ENCODE results near the gene CARHSP1. TPM values are rescaled to one million over a fixed set of nuclear protein-coding genes. Genes with fewer than 3 reads are reported as not detected.
"Not testable (repeated sequence)": the region's sequence is repeated elsewhere in the genome, so short reads cannot be mapped to it uniquely, and the experiment has no call there.

Gene CARHSP1
- total and polyA plus RNA-seq, 7 experiments from 2014 or later: 24.9 to 123 (median 39.2) TPM

- Histone ChIP-seq H3K27ac (ENCODE audit: low read depth, low read length) (no peak overlapping the region), H3K36me3 (ENCODE audit: control insufficient read depth in 2 of 3, insufficient read depth in 3 of 3, low read length in 3 of 3) (no peaks in the 10 kb centered on the region), H3K27me3 (ENCODE audit: control insufficient read depth in 2 of 2, insufficient read depth in 2 of 2, low read length in 2 of 2) (no peaks in the 10 kb centered on the region), H3K9me3 (ENCODE audit: control insufficient read depth in 2 of 3, low read length in 3 of 3) (no peaks in the 10 kb centered on the region), H3K4me3 (ENCODE audit: low read length) (no peak overlapping the region), H3K4me1 (ENCODE audit: control insufficient read depth in 2 of 2, insufficient read depth in 2 of 2, low read length in 2 of 2) (no peaks in the 10 kb centered on the region)
- POLR2A ChIA-PET: no interaction called here
- Mint-ChIP-seq H3K27ac (no peak overlapping the region), H3K9me3 (no peaks in the 10 kb centered on the region), H3K4me1 (peaks cover 9 to 19% (median 12%) of the 10 kb centered on the region in 7 donors), H3K4me3 (no peak overlapping the region), H3K36me3 (peaks cover 0 to 4% (median 0%) of the 10 kb centered on the region in 5 donors), H3K27me3 (peaks cover 0 to 10% (median 7%) of the 10 kb centered on the region in 5 donors)
- CTCF ChIA-PET: interaction anchor here (0.6 to 1.4 kb wide), 4 partner anchors 27 to 221 kb away, joined by 3 read pairs; no protein-coding TSS in a partner anchor
- intact Hi-C loops (cut with micrococcal nuclease): no loop called here
- DNase-seq (no peak), ATAC-seq (no peak)
Observed at GRCh38 chr16:8882725-8883377, 14.0 kb upstream of the CARHSP1 start.

GRCh38 chr16:8882041-8882617 lies 13.3 kb upstream of the CARHSP1 start, which contains the start of gene LITAFD:
Gene LITAFD, plus strand, starts transcription at chr16:8882351. Its CDS starts 2,005 bp downstream, at chr16:8884356.
- no peak within 1 kb of the TSS for H3K27ac ChIP-seq (ENCODE audit: low read depth, low read length)
- no peaks in the 10 kb centered on the region for H3K9me3 ChIP-seq (ENCODE audit: control insufficient read depth in 2 of 3, low read length in 3 of 3)
- H3K27me3 ChIP-seq (ENCODE audit: control insufficient read depth in 2 of 2, insufficient read depth in 2 of 2, low read length in 2 of 2): no peaks in the 10 kb centered on the region
- no peaks in the 10 kb centered on the region for H3K9me3 Mint-ChIP-seq
- ChIA-PET POLR2A (no interaction called here), CTCF (interaction anchor here (0.6 to 3.2 kb wide), 5 partner anchors 59 to 314 kb away, joined by 3 to 26 read pairs (median 3); no protein-coding TSS in a partner anchor)
- H3K36me3 ChIP-seq (ENCODE audit: control insufficient read depth in 2 of 3, insufficient read depth in 3 of 3, low read length in 3 of 3): no peaks in the 10 kb centered on the region
- ATAC-seq (no peak), DNase-seq (no peak)
- H3K4me1 ChIP-seq (ENCODE audit: control insufficient read depth in 2 of 2, insufficient read depth in 2 of 2, low read length in 2 of 2): no peaks in the 10 kb centered on the region
- H3K4me1 Mint-ChIP-seq: peaks cover 9 to 18% (median 13%) of the 10 kb centered on the region in 7 donors
- intact Hi-C loops (cut with micrococcal nuclease): no loop called here
- no peak within 1 kb of the TSS for H3K4me3 ChIP-seq (ENCODE audit: low read length)
- peak within 1 kb of the TSS in 1 of 9 donors; percentile 25 for H3K27ac Mint-ChIP-seq
- peaks cover 0 to 10% (median 7%) of the 10 kb centered on the region in 5 donors for H3K27me3 Mint-ChIP-seq
- H3K36me3 Mint-ChIP-seq: peaks cover 0 to under 1% (median 0%) of the 10 kb centered on the region in 5 donors
- H3K4me3 Mint-ChIP-seq: peak within 1 kb of the TSS in 1 of 10 donors; percentile 12

- ChIA-PET POLR2A (interaction anchor here (0.6 to 1.0 kb wide), 2 partner anchors 10 to 84 kb away, joined by 3 read pairs; partner anchors contain the start of genes PMM2 and TMEM186), CTCF (interaction anchor here (0.7 to 3.3 kb wide), 16 partner anchors 8 to 315 kb away, joined by 3 to 26 read pairs (median 5); partner anchors contain the start of genes CARHSP1, PMM2 and TMEM186)
- H3K36me3 Mint-ChIP-seq: no peaks in the 10 kb centered on the region
- no peaks in the 10 kb centered on the region for H3K4me1 ChIP-seq (ENCODE audit: control insufficient read depth in 2 of 2, insufficient read depth in 2 of 2, low read length in 2 of 2)
- H3K36me3 ChIP-seq (ENCODE audit: control insufficient read depth in 2 of 3, insufficient read depth in 3 of 3, low read length in 3 of 3): no peaks in the 10 kb centered on the region
- peaks cover 0 to 9% (median 7%) of the 10 kb centered on the region in 5 donors for H3K27me3 Mint-ChIP-seq
- no peak overlapping the region for H3K4me3 ChIP-seq (ENCODE audit: low read length)
- H3K27ac Mint-ChIP-seq: no peak overlapping the region
- no peaks in the 10 kb centered on the region for H3K9me3 Mint-ChIP-seq
- ATAC-seq (no peak), DNase-seq (no peak)
- H3K27me3 ChIP-seq (ENCODE audit: control insufficient read depth in 2 of 2, insufficient read depth in 2 of 2, low read length in 2 of 2): no peaks in the 10 kb centered on the region
- H3K4me3 Mint-ChIP-seq: peak overlapping the region in 1 of 10 donors; percentile 12
- intact Hi-C loops (cut with micrococcal nuclease): loop anchor here (1.0 to 2.0 kb wide), 7 partner anchors 12 to 314 kb away; partner anchors contain the start of genes CARHSP1 (in 1 of the 2), PMM2 (in 1 of the 2) and TMEM186 (in 1 of the 2)
- H3K27ac ChIP-seq (ENCODE audit: low read depth, low read length): no peak overlapping the region
- H3K9me3 ChIP-seq (ENCODE audit: control insufficient read depth in 2 of 3, low read length in 3 of 3): no peaks in the 10 kb centered on the region
- H3K4me1 Mint-ChIP-seq: peaks cover 7 to 18% (median 12%) of the 10 kb centered on the region in 7 donors
Observed at GRCh38 chr16:8880839-8881510, 12.2 kb upstream of the CARHSP1 start.

- H3K27me3 ChIP-seq (ENCODE audit: control insufficient read depth in 2 of 2, insufficient read depth in 2 of 2, low read length in 2 of 2): no peaks in the 10 kb centered on the region
- CTCF ChIA-PET: interaction anchor here (0.9 to 3.3 kb wide), 2 partner anchors 61 to 217 kb away, joined by 3 to 16 read pairs; no protein-coding TSS in a partner anchor
- no peaks in the 10 kb centered on the region for H3K4me1 ChIP-seq (ENCODE audit: control insufficient read depth in 2 of 2, insufficient read depth in 2 of 2, low read length in 2 of 2)
- no peak overlapping the region for H3K4me3 Mint-ChIP-seq
- H3K9me3 ChIP-seq (ENCODE audit: control insufficient read depth in 2 of 3, low read length in 3 of 3): no peaks in the 10 kb centered on the region
- H3K27ac ChIP-seq (ENCODE audit: low read depth, low read length): no peak overlapping the region
- no peak for DNase-seq
- H3K4me3 ChIP-seq (ENCODE audit: low read length): no peak overlapping the region
- ATAC-seq: no peak
- no peaks in the 10 kb centered on the region for H3K36me3 Mint-ChIP-seq
- intact Hi-C loops (cut with micrococcal nuclease): no loop called here
- no peaks in the 10 kb centered on the region for H3K27me3 Mint-ChIP-seq
- no peaks in the 10 kb centered on the region for H3K36me3 ChIP-seq (ENCODE audit: control insufficient read depth in 2 of 3, insufficient read depth in 3 of 3, low read length in 3 of 3)
- H3K9me3 Mint-ChIP-seq: no peaks in the 10 kb centered on the region
- H3K27ac Mint-ChIP-seq: no peak overlapping the region
- peaks cover 0 to 23% (median 11%) of the 10 kb centered on the region in 7 donors for H3K4me1 Mint-ChIP-seq
- POLR2A ChIA-PET: interaction anchor here (2.9 kb wide), 1 partner anchor 10 kb away, joined by 16 read pairs; the partner anchor contains the start of gene CARHSP1
Observed at GRCh38 chr16:8878523-8878911, 9.7 kb upstream of the CARHSP1 start.

- DNase-seq (no peak), ATAC-seq (peak; percentile 33)
- H3K27me3 ChIP-seq (ENCODE audit: control insufficient read depth in 2 of 2, insufficient read depth in 2 of 2, low read length in 2 of 2): no peaks in the 10 kb centered on the region
- ChIA-PET CTCF (interaction anchor here (0.9 to 3.3 kb wide), 2 partner anchors 61 to 216 kb away, joined by 3 to 16 read pairs; no protein-coding TSS in a partner anchor), POLR2A (interaction anchor here (2.9 kb wide), 1 partner anchor 10 kb away, joined by 16 read pairs; the partner anchor contains the start of gene CARHSP1)
- H3K27ac ChIP-seq (ENCODE audit: low read depth, low read length): no peak overlapping the region
- no peaks in the 10 kb centered on the region for H3K9me3 Mint-ChIP-seq
- no peaks in the 10 kb centered on the region for H3K9me3 ChIP-seq (ENCODE audit: control insufficient read depth in 2 of 3, low read length in 3 of 3)
- no peak overlapping the region for H3K4me3 Mint-ChIP-seq
- no peaks in the 10 kb centered on the region for H3K36me3 ChIP-seq (ENCODE audit: control insufficient read depth in 2 of 3, insufficient read depth in 3 of 3, low read length in 3 of 3)
- H3K36me3 Mint-ChIP-seq: no peaks in the 10 kb centered on the region
- H3K27me3 Mint-ChIP-seq: no peaks in the 10 kb centered on the region
- no peaks in the 10 kb centered on the region for H3K4me1 ChIP-seq (ENCODE audit: control insufficient read depth in 2 of 2, insufficient read depth in 2 of 2, low read length in 2 of 2)
- no peak overlapping the region for H3K27ac Mint-ChIP-seq
- H3K4me1 Mint-ChIP-seq: peaks cover 0 to 23% (median 11%) of the 10 kb centered on the region in 7 donors
- no peak overlapping the region for H3K4me3 ChIP-seq (ENCODE audit: low read length)
- intact Hi-C loops (cut with micrococcal nuclease): no loop called here
Observed at GRCh38 chr16:8877894-8878522, 9.2 kb upstream of the CARHSP1 start.

GRCh38 chr16:8875317-8875716 lies 6.5 kb upstream of the CARHSP1 start:
- H3K9me3 Mint-ChIP-seq; H3K27me3 Mint-ChIP-seq; H3K4me3 ChIP-seq (ENCODE audit: low read length); H3K4me3 Mint-ChIP-seq; intact Hi-C loops (cut with micrococcal nuclease); H3K27ac Mint-ChIP-seq; H3K27me3 ChIP-seq (ENCODE audit: control insufficient read depth in 2 of 2, insufficient read depth in 2 of 2, low read length in 2 of 2); H3K4me1 ChIP-seq (ENCODE audit: control insufficient read depth in 2 of 2, insufficient read depth in 2 of 2, low read length in 2 of 2); H3K36me3 Mint-ChIP-seq; ATAC-seq; H3K36me3 ChIP-seq (ENCODE audit: control insufficient read depth in 2 of 3, insufficient read depth in 3 of 3, low read length in 3 of 3); DNase-seq; POLR2A ChIA-PET; H3K9me3 ChIP-seq (ENCODE audit: control insufficient read depth in 2 of 3, low read length in 3 of 3); H3K27ac ChIP-seq (ENCODE audit: low read depth, low read length): not testable (repeated sequence)
- CTCF ChIA-PET: interaction anchor here (0.7 kb wide), 1 partner anchor 12 kb away, joined by 8 read pairs; no protein-coding TSS in a partner anchor
- H3K4me1 Mint-ChIP-seq: peaks cover 6 to 32% (median 19%) of the 10 kb centered on the region in 7 donors

All from naive thymus-derived CD4-positive, alpha-beta T cell (primary cell).